Measurements from ENCODE around the gene MYOZ3.

MYOZ3 gene

DNA sequence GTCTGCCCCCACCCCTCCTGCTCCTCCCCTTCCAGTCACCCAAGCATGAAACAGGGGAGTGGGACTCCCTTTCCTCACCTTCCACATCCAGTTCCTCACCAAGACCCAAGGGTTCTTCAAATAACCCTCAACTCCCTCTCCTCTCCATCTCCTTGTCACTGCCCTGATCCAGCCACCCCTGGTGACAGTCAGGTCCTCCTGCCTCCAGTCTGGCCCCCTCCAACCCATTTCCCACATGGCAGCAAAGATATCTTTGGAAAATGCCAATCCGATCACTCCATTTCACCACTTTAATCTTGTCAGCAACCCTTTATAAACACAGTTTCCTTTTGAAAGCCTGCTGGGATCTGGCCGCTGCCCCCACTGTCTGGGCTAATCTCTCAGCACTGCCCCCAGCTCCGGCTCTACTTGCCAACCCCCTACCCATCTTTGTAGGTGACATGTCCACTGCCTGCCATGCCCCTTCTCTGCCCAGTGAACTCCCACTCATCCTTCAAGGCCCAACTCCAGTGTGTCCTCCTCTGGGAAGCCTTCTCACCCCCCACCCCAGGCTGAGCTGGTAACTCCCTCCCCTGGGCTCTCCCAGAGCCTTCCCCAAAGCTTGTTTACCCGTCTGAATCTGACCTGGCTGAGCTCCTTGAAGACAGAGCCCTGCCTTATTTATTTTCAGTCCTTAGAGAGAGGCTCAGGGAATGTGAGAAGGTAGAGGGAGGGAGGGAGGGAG is 781 bp upstream of the MYOZ3 start:
- DNase-seq, result no peak

DNA sequence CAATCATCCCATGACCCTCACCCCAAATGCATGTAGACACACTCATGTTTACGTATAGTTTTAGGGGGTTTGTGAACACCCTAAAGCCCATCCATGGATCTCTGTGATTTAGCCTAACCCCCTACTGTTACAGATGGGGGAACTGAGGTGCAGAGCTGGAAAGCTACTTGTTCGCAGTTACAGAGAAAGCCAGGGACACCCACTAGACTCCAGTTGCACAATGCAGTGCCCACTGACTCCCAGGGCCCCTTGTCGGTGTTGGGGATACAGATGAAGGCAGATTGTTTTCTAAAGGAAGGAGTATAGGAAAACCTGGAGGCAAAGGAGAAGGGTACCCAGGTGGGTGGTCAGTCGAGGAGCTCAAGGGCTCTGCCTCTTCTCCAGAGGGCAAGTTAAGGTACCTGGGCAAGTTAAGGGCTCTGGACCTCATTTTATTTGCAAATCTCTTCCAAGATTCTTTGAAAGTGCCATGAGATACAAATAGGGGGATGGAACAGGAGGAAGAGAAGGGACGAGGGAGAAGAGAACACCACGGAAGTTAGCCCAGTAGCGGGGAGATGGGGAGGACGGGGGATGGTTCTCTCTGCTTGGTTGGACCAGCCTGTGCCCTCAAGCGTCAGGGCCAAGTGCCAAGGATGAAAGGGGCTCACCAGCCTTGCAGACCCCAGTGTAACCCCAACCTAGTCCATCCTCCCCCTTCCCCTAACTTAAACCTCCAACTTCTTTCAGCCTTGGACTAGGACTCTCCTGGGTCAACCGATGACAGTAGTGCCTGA is 958 bp downstream of the MYOZ3 start:
- DNase-seq, result no peak

DNA sequence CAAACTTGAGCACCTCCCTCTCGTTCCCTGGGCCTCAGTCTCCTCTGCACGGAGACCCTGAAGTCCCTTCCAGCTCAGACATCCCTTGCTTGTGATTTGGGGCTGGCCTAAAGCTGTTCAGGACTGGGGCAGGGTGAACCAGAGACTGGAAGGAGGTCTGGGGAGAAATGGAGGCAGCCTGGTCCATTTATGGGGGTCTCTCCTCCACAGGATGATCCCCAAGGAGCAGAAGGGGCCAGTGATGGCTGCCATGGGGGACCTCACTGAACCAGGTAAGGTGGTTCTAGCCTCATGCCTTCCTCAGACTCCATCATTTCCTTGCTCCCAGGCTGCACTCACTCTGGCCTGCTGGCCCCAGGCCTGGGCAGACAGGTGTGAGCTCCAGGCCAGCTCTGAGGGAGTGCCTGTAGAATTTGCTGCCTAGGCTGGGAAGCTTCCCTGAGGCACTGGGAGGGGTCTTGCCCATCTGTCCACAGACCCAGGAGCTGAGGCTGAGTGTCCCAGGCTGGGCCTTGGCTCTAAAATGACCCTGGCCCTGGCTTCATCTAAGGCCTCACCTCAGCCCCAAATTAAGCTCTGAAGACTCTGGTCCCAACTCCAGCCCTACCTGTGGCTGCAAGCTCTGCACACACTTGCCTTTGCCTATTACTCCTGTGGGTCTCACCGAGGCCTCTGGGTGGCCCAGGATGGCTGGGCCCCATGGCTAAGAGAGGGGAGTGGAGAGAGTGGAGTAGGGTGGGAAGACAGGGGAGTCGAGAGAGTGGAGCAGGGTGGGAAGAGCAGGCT is 1.9 kb downstream of the MYOZ3 start:
- no peak for DNase-seq

DNA sequence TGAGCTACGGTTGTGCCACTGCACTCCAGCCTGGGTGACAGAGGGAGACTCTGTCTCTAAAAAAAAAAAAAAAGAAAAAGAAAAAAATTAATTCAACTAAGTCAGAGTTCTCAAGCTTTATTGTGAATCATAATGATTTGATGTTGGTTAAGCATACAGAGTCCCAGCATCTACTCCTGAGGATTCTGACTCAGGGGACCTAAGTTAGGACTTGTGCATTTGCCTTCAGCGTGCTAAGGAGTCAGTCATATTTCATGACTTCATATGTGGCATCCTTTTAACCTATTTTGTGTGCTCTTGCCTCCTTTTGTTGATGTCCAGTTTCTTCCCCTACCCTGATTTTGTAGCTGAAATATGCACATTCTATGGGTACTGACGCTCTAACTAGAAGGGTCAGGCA is 2.9 kb downstream of the MYOZ3 start:
- DNase-seq, result no peak

DNA sequence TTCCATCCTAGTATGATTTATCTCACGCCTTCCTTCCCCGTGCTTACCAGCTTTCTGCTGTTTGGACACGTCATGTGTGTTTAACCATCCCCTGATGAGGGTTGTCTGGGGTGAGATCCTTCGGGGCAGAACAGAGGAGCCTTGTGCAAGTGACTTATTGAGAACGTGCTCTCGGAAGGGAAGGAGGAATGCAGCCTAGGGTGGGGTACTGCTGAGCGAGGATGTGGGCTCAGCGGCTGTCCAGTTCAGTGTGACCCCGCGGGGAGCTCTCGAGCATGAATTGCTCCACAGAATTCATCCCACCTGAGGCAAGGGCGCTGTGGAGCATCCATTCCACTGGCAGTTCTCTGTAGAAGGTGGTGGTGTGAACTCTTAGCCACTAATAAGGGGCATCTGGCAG is 4.0 kb downstream of the MYOZ3 start:
- DNase-seq, result no peak

DNA sequence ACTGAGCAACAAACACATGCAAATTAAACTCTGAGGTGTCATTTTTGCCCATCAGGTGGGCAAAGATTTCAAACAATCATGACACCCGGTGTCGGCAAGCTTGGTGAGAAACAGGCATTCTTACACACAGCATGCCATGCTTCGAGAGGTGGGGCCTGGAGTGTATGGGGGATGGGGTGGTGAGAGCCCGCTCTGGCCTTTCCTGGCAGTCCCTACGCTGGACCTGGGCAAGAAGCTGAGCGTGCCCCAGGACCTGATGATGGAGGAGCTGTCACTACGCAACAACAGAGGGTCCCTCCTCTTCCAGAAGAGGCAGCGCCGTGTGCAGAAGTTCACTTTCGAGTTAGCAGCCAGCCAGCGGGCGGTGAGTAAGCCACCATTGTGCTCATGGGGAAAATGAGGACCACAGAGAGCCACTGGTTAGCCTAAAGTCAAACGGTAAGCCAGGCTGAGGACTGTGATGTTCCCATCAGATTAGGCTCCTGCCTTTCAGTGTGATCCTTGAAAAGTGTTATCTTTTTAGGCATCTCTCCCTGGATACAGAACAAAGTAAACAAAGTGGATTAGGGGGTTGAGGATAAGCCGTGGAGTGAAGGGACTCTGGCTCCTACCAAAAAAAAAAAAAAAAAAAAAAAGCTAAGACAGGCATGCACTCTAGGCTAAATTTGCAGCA is 9.4 kb downstream of the MYOZ3 start:
- no peak for DNase-seq

DNA sequence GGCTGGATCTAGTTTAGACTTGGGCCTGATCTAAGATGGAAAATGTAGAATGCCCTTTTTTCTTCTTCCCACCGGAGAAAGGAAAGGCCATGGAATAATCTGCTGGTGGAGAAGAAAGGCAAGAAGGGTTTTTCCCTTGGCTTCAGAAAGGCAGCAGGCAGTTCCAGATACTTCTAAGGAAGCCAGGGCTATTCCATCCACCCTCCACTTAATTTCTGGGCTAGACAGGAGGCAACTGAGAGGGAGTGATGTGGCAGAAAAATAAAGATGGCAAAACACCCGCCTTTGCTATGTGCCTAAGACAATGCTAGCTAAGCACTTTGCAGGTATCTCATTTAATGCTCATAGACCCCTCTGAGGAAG is 9.9 kb downstream of the MYOZ3 start:
- DNase-seq, result no peak

DNA sequence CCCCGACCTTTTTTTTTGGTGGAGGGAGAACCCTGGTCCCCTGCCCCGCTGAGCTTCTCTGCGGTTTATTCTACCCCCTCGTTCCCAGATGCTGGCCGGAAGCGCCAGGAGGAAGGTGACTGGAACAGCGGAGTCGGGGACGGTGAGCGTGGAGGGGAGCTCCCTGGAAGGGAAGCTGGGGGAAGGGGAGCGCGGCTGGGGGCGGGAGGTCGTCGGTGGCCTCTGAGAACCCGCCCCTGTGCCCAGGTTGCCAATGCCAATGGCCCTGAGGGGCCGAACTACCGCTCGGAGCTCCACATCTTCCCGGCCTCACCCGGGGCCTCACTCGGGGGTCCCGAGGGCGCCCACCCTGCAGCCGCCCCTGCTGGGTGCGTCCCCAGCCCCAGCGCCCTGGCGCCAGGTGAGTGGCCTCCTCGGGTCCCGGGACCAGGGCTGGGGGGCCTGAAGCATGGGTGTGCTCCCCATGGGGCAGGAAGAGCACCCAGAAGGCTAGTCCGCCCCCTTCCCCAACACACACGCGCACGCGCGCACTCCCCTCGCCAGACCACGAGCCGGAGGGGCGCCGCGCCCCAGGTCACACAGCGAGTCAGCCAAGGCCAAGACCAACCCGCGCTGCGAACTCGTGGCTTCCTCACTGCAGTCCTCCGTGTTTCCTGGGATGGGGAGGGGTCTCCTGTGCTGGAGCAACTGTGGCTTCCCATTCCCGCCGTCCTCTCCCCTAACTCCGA is 10.6 kb downstream of the MYOZ3 start:
- no peak for DNase-seq

DNA sequence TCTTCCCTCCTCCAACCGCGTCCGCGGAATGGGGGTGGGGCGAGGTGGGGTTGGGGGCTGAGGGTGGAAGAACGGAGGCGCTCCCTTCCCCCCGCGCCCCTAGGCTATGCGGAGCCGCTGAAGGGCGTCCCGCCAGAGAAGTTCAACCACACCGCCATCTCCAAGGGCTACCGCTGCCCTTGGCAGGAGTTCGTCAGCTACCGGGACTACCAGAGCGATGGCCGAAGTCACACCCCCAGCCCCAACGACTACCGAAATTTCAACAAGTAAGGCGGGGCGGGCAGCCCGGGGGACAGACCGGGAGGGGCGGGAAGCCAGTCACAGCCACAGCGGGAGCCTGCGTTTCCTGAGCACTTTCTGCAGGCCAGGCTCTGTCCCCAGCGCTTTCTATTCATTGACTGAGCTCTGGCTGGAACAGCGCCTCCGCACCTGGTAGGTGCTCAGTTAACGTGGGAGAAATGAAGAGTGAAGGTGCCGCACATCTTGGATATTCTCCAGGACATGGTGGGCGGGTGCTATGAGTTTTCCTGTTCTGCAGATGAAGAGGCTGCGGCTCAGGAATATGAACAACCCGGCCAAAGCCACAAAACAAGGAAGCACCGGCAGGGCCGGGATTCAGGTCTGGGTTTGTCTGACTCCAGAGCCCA is 11.3 kb downstream of the MYOZ3 start:
- DNase-seq, result no peak

DNA sequence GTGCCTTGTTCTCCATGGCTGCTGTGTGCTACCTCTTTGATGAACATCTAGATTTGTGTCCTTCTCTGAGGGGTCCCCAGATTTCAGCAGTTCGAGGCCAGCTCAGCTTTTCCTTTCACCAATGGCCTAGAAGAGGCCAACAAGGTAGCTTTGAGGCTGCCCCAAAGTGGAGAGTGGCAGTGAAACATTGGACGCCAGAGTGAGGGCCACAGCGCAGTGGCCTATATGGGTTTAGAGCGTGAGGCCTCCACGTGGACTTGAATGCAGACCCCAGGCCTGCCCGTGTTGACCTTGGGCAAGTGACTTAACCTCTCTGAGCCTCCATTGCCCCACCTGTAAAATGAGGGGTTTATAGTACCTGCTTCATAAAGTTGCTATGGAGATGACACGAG is 11.8 kb downstream of the MYOZ3 start:
- DNase-seq, result no peak

DNA sequence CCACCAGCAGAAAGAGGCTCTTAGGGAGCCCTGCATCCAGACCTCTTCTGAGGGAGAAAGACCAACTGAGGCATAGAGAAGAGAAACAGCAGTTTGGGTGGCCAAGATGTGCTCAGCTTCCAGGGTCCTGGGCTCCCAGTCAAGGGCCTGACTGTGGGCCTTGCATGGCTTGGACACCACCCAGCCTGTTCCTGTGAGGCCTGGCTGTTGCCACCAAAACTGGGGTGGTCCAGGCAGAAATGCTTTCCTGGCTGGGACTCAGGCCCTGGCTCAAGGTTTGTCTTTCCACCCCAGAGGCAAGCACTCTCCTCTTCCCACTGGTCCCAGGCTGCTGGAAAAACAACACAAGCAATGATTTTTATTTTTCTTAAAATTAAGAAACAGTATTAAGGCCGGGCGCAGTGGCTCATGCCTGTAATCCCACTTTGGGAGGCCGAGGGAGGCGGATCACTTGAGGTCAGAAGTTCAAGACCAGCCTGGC is 13.3 kb downstream of the MYOZ3 start:
- no peak for DNase-seq

DNA sequence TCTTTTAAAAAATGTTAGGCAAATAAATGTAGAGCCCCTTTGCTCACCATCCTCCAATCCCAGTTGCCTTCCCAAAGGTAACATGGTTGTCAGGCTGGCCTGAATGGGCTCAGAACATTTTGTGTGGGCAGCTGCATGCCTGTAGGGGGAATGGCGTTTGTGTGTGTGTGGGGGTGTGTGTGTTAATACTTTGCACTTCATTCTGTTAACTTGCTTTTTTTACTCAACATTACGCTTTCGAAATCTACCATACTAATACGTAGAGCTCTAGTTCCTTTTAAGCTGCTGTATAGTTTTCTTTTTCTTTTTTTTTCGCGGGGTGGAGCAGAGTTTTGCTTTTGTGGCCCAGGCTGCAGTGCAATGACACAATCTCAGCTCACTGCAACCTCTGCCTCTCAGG is 14.0 kb downstream of the MYOZ3 start:
- no peak for DNase-seq

DNA sequence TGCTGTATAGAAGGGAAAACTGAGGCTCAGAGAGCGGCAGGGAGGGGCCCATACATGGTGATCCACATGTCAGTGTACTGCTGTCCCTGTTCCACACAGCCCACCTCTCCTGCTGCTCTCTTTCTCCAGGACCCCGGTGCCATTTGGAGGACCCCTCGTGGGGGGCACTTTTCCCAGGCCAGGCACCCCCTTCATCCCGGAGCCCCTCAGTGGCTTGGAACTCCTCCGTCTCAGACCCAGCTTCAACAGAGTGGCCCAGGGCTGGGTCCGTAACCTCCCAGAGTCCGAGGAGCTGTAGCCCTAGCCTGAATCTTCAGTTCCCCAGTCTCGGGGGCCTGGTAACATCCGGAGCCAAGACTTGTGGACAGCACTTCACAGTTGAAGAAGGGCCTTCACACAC is 15.5 kb downstream of the MYOZ3 start:
- no peak for DNase-seq

DNA sequence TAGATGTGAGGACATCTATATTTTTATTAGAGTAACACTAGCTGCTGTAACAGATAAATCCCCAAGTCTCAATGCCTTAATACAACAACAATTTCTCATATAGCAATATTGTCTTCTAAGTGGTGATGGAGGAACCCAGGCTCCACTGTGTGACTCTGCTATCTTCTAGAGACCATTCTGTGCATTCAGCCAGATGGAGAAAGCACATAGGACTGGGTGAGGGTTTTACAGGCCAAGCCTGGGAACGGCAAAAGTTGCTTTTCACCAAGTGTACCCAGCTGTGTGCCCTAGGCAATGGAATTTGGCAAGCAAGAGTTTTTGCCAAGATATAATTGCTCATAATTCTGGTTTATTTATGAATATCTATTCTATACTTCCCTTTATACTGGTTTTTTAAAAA is 28.1 kb downstream of the MYOZ3 start:
- no peak for DNase-seq

DNA sequence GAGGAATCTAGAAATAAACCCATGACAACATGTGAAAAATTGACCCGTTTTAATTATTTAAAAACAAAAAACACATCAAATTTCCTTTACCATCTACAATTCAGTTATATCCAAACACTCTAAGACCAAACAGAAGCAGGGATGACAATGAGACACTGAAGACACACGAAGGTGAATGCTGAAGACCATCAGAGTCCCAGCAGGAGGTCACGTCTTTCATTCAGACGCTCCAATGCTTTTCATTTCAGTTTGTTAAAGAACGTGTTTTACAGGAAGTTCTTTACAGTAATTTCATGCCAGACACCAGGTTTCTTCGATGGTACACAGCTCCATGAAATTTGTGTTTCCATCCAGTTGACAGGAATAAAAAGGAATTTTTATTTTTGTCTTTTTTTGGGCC is 29.7 kb downstream of the MYOZ3 start:
- no peak for DNase-seq

DNA sequence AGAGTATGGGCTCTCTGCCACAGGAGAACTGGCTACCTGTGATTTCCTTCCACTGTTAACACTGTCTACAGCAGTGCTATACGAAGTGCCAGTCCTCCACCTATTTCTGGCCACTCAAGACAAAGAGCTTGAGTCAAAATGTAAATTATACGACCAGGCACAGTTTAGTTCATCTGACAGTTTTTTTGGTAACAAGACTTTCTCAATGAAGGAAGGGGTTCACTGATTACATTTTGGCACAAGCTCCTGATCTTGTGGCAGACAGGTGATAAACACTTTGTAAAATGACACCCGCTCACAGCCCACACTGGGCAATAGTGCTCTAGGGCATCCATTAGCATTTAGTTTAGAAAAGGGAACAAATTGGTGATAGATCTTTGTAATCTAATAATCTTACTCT is 31.2 kb downstream of the MYOZ3 start:
- no peak for DNase-seq

DNA sequence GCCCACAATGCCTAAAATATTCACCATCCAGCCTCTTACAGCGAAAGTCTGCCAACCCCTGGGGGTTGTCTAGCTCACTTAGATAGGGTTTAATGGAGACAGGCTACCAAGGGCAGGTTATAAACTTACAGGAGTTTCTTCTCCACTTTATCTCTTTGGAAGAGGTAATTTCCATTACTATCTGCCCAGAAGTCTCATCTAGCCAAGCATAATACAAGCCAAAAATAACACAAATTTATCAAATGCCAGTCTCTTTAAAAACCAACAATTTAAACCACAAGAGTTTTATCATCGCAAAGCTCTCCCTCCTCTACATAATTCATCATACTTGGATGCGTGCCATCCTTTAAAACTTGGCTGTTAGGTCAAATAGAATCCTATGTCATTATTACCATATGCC is 33.6 kb downstream of the MYOZ3 start:
- no peak for DNase-seq

DNA sequence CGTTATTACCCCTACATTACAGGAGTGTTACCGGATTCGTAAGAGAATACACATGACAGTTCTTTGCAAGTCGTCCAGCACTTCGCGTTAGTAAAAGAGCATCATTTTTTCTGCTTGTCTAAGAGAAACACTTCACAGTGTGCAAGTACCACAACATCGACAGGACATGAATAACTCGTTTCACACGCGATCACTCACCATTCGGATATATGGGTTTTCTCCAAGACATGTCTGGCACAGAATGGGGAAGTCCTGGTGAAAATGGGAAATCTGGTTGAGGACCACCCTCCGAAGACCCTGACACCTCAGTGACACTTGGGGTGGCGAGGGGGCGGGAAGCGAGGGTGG is 39.2 kb downstream of the MYOZ3 start:
- no peak for DNase-seq

DNA sequence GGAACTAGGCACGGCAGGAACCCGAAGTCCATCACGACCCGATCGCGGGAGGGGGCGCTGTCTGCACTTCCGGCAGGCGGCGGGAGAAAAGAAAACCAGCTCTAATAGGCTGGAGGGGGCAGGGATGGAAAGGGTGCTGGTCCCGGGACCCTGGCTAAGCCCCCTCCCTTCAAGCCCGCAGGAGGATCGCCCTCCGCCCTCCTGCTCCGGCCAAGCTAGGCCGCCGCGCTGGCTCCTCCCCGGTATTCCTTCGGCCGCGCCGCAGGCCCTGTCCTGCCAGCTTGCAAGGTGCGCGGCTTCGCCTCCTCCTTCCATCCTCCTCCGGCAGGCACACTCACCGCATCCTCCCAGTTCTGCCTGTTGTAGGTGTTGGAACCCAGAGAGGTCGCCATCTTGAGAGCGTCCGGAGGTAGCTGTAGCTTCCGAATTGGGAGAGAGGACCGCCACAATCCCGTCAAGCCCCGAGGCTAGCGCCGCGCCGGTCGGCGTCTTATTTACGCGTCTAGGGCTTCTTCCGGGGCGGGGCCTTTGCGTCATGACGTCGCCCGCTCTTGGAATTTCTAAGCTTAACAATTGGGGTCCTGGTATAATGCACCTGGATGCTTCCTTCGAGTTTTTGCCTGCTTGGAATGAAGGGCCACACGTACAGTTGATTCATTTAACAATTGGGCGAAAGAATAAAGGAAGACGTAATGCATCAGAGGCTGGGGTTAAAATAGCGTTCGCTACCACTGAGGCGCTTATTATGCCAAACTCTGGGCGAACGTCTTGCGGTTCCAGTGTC is 39.7 kb downstream of the MYOZ3 start, which contains the start of gene RBM22:
RBM22 (minus strand) TSS at position 469 of the 784 bp plus-strand sequence; CDS start at position 392, 77 bp downstream.
- peak; percentile 92 for DNase-seq

DNA sequence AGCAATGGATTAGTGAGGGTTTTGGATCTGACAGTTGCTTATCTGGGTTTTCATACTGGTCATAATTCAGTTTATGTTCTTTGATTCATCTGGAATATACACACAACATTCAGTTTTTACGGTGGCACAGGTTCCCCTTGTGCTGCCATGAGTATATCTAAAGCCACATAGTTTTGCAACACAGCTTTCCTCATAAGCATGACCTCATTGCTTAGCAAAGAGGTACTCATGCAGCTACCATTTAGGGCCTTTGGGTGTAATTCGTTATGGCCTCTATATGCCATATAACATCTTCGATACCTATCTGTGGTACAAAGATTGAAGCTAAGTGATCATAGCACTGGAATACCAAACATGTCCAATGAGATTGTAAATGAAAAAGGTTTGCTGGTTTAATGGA is 42.7 kb downstream of the MYOZ3 start:
- no peak for DNase-seq

DNA sequence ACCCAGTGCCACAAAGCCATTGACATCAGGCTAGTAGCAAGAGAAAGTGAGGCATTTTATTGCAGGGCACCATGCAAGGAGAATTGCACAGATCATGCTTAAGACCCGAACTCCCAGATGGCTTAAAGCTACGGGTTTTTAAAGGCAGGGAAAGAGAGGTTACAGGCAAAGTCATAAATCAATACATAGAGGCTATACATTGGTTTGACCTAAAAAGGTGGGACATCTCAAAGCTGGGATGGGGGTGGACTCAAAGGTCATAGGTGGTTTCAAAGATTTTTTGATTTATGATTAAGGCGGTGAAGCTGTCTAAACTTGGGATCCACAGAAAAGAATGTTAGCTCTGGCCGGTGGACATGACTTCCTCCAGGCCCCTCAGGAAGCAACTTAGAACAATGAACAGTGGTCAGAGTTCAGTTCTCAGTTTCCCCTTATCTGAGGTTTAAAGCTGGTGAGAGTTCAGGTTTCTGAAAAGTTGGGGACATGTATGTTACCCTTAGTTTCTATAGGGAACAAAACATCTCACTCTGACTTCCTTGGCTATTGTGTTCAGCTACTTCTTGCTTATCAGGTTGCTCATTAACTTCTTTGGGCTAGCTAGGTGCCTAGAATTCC is 45.8 kb downstream of the MYOZ3 start:
- no peak for DNase-seq
